GM19395 (cell line): ENCODE measurements around the gene TRERF1.
A peak's percentile ranks its signal among the peaks of the same experiment; 100 is the strongest.

ENCODE experiments used
- ATAC-seq: cut with Tn5 transposase; IDR thresholded peaks from one replicate; pipeline ENCODE4 v1.9.1; 2021; ENCODE audit warnings: mild to moderate bottlenecking, moderate library complexity; ENCODE audit not compliant: unreplicated experiment

TRERF1 gene

GRCh38 chr6:42279144-42279781, 172.5 kb downstream of the TRERF1 start:
- no peak for ATAC-seq

DNA sequence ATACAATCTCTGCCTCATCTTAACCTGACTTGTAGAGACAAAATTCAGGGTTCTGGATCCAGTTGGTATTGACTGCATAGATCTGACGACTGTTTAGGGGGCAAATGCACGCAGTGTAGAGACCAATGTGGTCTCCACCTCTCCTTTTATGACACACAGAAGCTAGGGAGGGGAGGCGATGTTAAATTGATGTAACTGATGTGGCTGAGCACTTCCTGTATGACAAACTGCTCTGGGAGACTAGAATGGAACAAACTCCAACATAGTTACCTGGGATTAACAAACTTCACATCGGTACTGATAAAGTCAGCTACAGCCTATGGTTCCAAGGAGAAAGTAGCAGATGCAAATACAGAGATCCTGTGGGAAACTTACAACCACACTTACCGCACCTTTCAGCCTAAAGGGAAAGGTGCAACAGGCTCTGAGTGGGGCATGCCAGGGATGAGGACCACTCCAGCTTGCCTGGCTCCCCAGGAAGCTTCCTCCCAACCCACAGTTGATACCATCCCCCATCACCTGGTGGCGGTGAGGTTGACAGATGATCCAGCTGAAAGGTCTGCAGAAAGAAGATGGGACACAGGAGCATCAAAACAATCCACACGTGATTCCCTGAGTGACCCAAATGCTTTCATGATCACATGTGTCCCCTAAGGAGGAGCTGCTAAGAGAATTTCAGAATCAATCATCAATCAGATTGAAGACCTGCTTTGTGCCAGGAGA, 173.4 kb downstream of the TRERF1 start:
- ATAC-seq, result no peak

- ATAC-seq, result no peak
Measured at GRCh38 chr6:42276034-42276890, 175.5 kb downstream of the TRERF1 start.

DNA sequence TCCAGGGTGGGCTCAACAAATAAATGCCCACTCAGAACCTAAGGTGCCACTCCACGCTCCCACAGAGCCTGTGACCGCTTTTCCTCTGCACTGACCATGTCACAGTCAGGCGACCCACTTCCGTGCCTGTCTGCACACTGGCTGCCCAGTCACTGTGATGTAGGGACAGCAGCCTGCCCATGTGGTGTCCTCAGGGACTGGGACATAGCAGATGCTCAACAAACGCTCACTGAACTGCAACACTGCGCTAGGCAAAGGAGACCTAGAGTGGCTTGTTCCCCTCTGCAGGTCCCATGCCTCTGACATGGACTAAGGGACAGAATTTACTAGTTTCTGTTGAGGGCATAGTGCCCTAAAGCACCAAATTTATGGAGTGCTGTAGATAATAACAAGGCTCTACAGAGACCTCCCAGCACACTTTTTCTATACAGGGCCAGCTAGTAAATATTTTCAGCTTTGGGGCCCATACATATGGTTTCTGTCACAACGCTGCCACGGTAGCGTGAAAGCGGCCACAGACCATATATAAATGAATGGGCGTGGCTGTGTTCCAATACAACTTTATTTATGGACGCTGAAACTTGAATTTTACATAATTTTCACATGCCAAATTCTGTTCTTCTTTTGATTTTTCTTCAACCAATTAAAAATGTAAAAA, 176.2 kb downstream of the TRERF1 start:
- ATAC-seq, result no peak

GRCh38 chr6:42274898-42275297, 176.8 kb downstream of the TRERF1 start:
- no peak for ATAC-seq

DNA sequence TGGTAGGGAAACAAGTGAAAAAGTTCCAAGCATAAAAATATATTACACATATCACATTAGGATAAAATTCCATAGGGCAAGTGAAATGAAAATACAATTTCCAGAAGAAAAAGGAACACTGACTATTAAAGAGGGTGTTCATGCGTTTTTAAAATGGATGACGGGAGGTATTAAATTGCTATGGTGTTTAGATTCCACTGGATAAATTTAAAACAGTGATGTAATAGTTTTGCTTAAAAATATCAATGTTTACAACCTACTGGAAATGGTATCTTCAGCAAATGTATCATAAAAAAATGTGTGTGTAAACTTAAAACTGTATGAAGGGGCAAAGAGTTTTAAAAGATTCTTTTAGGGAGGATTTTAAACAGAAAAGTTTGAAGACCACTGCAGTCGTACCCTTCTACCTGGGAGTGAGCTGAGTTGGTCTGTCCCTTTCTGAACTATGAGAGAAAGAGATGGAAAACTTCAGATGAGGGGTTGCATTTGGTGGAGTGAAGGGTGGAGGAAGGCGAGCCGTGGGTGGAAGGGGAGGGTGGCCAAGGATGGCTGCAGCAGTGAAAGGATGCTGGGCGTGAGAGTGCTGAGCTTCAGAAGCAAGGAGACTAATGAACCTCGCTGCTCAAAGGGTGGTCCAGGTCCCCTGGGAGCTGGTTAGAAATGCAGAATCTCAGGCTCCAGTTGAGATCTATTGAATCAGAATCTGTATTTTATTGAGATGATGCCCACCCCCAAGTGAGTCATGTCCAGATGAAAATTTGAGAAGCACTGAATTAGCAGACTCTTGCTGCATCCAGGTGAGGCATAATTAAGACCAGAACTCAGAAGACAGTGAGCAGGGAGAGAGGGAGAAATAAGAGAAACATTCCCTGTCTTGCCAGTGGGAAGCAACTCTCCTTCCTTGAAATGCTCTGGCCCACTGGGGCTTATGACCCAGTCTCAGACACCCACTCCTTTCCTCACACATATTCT, 179.6 kb downstream of the TRERF1 start:
- no peak for ATAC-seq

- ATAC-seq, result peak; percentile 61
Measured at GRCh38 chr6:42269974-42270510, 181.7 kb downstream of the TRERF1 start.

GRCh38 chr6:42269553-42269952, 182.2 kb downstream of the TRERF1 start:
- ATAC-seq, result peak; percentile 95

DNA sequence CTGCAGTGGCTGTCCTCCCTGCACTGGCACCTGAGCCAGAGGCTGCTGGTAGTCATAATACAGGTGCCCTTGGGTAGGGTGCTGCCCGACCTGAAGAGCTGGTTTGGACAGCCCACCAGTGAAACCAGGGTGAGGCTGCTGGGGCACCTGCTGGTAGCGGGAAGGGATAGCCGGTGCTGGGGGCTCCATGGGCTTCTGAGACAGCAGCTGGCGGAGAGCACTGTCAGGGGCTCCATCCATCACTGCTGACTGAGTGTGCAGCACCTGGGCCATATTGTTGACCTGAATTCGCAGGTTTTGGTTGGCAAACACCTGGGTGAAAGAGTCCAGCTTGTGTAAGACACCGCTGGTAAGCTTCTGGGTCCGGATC, 182.9 kb downstream of the TRERF1 start:
- ATAC-seq, result no peak

- ATAC-seq, result no peak
Measured at GRCh38 chr6:42268016-42268834, 183.5 kb downstream of the TRERF1 start.

GRCh38 chr6:42266538-42266937, 185.2 kb downstream of the TRERF1 start:
- no peak for ATAC-seq

DNA sequence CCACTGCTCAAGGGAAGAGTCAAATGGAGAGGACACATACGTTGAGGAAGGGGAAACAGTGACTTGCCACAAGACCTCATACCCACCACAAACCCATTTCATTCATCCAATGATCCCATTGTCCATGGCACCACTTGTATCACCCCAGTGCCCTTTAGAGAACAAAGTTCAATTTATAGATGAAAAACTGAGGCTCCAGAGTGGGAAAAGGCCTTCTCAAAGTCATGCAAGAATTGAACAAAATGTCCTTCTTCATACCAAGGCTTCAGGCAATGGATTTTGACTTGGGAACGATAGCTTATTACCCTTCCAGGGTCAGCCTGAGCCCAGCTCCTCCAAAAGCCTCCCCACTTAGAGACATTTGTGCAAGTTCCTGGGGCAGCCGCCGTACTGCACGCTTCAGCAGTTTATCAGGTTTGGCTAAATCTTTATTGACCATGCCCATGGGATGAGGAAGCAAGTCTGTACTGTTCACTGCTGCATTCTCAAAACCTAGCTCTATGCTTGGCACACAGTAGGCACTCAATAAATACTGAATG, 186.8 kb downstream of the TRERF1 start:
- no peak for ATAC-seq

- no peak for ATAC-seq
Measured at GRCh38 chr6:42264162-42264851, 187.4 kb downstream of the TRERF1 start.

DNA sequence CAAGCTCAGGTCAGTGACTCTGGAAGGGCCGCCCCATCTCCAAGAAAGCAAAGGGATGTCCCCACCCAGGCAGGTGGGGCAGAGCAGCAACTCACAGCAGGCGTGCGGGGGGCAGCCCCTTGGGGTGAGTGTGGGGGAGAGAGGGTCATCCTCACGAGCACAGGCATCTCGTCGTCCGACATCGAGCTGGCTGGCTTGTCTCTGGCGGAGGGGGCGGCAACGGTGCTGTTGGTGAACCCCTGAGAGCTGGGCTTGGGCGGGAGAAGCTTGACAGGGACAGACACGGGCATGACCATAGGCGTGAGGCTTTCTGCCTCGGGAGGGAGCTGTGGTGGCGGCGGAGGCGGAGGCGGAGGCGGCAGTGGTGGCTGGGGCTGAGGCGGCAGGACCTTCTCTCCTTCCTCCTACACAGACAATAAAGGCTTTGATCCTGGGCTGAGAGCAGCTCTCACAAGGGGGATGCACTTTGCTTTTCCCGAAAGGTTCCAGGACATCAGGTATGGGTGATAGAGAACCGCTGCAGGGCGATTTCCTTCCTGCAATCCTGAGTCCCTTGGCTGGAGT, 188.5 kb downstream of the TRERF1 start:
- ATAC-seq, result no peak

DNA sequence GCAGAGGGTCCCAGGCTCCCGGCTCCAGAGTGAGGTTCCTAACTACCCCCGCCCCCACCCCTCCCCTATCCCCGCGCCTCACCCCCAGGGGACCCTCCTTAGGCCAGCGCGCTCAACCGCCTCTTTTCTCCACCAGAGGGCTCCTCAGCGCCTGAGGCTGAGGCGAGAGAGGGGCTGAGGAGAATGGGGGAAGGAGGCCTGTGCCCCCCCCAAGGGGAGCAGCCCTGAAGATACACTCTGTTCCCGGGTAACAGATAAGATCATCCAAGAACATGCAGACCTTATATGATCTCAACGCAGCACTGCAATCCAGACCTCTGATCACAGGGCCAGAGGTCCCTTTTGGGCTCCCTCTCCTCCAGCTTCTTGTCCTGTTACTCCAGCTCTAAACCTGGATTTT, 190.8 kb downstream of the TRERF1 start:
- no peak for ATAC-seq

- ATAC-seq, result no peak
Measured at GRCh38 chr6:42260396-42260888, 191.3 kb downstream of the TRERF1 start.

GRCh38 chr6:42259841-42260395, 191.8 kb downstream of the TRERF1 start:
- ATAC-seq, result no peak
